HEK293T (cell line): ENCODE results near the gene PANX3.

Experiments used
- HDGF ChIP-seq: fragments of 450-650 bp; IDR thresholded peaks from 2 replicates; pipeline ENCODE4 v1.6.1; 2017; ENCODE audit warnings: antibody characterized with exemption, borderline replicate concordance
- TARDBP ChIP-seq: fragments of 450-650 bp; IDR thresholded peaks from 2 replicates; pipeline ENCODE4 v1.6.1; 2016

DNA sequence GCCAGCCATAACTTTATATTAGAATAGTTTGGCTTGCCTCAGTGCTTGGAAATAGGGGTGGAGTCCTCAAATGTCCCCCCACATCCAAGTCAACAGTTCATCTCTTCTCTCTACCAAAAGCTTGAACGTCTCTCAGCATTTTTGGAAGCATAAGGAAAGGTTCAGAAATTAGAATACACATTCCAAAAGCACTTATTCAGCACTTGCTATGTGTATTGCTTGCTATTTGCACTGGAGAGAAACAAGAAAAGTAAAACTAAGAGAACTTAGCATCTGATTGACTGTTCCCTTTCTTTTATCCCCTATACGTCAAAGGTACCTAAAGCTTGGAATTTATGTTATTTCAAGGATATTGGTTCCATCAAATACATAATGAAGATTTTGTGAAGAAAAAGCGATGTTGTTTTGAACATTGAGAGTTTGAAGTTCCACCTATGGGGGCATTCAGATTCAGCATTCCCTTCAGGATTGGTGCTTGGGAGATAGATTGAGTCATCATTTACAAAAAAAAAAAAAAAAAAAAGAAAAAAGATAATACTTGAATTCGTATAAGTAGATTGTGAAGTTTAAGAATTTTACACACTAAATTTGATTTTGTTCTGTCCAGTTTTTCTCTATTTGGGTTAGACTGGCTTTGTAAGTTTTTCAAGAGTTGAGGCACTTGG, 12.8 kb downstream of the PANX3 start:
- TF ChIP-seq HDGF (no peak), TARDBP (no peak)
